Measurements from ENCODE around the gene RAB11FIP4. TPM values are rescaled to one million over a fixed set of nuclear protein-coding genes. Genes with fewer than 3 reads are reported as not detected.

Gene RAB11FIP4
- total and polyA plus RNA-seq, 10 of the 15 experiments (the other 5 are each of a cell fraction or from before 2014, with no cell fraction given) = 1.4 to 27.0 (median 17.6) TPM

DNA sequence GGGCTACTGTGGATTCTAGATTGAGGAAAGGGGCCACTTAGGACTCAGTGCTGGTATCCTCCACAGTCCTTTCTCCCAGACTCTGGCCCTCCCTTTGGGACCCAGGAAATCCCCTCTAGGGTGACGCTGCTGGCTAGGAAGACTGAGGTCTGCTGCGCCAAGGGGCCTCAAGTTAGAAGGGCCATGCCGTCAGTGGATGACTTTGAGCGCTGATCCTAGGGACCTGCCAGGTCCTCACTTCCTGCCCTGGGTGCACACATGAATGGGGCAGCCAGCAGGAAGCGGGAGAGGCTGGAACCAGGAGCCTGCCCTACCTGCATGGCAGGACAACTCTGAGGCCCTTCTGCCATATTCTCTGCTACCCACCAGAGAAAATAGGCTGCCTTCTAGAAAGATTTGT lies 145.0 kb downstream of the RAB11FIP4 start:
- in situ Hi-C loops (cut with MboI) = loop anchor here (10.0 kb wide), 1 partner anchor 308 kb away; no protein-coding TSS in a partner anchor
- CTCF ChIA-PET = interaction anchor here (2.0 to 4.9 kb wide), 5 partner anchors 99 to 365 kb away, joined by 10 to 85 read pairs (median 21); partner anchors contain the start of gene UTP6
- H3K9ac ChIP-seq (ENCODE audit: control insufficient read depth, insufficient read depth, low read length) = no peak overlapping the region

More for the DNA sequence above, 145.0 kb downstream of the RAB11FIP4 start:
- RAD21 ChIA-PET (ENCODE audit: unreplicated experiment) = interaction anchor here (0.7 to 5.4 kb wide), 5 partner anchors 28 to 365 kb away, joined by 3 to 65 read pairs (median 8); partner anchors contain the start of gene UTP6
- Histone ChIP-seq H4K20me1 (ENCODE audit: control insufficient read depth, insufficient read depth) (peaks cover 5% of the 10 kb centered on the region), H3K4me1 (ENCODE audit: control insufficient read depth, insufficient read depth, low read length) (peaks cover 35% of the 10 kb centered on the region), H3K27ac (ENCODE audit: control insufficient read depth, insufficient read depth) (no peak overlapping the region), H3K9me3 (replicated peaks; ENCODE audit: control insufficient read depth, insufficient read depth, low read length) (no peaks in the 10 kb centered on the region), H3K27me3 (replicated peaks in 1 of 2; ENCODE audit: control insufficient read depth in 2 of 2, insufficient read depth in 2 of 2, low read length in 1 of 2) (no peaks in the 10 kb centered on the region), H3K4me2 (ENCODE audit: control insufficient read depth, insufficient read depth) (peak overlapping the region; percentile 76), H2AFZ (ENCODE audit: control insufficient read depth, low read depth, low read length) (no peak overlapping the region), H3K36me3 (ENCODE audit: control insufficient read depth in 2 of 2, insufficient read depth in 2 of 2, low read length in 1 of 2) (no peaks in the 10 kb centered on the region; a peak in 2 of 4 replicates), H3K4me3 (no peak overlapping the region), H3K79me2 (ENCODE audit: control insufficient read depth, insufficient read depth, low read length) (no peaks in the 10 kb centered on the region)
- SMC1A ChIA-PET (ENCODE audit: uncharacterized antibody, unreplicated experiment) = interaction anchor here (1.2 to 5.8 kb wide), 7 partner anchors 11 to 365 kb away, joined by 3 to 78 read pairs (median 6); partner anchors contain the start of gene UTP6
- whole genome bisulfite sequencing (ENCODE audit: insufficient coverage, insufficient replicate concordance, low lambda C conversion rate, missing lambda C conversion rate) = 77% methylated on average over 5 of the region's 5 CpGs
- no peak for FAIRE-seq
- TF ChIP-seq CHD4 (IDR thresholded peaks at IDR 0.05) = no peak
- TF ChIP-seq, protein P1, sequence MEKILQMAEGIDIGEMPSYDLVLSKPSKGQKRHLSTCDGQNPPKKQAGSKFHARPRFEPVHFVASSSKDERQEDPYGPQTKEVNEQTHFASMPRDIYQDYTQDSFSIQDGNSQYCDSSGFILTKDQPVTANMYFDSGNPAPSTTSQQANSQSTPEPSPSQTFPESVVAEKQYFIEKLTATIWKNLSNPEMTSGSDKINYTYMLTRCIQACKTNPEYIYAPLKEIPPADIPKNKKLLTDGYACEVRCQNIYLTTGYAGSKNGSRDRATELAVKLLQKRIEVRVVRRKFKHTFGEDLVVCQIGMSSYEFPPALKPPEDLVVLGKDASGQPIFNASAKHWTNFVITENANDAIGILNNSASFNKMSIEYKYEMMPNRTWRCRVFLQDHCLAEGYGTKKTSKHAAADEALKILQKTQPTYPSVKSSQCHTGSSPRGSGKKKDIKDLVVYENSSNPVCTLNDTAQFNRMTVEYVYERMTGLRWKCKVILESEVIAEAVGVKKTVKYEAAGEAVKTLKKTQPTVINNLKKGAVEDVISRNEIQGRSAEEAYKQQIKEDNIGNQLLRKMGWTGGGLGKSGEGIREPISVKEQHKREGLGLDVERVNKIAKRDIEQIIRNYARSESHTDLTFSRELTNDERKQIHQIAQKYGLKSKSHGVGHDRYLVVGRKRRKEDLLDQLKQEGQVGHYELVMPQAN (conservative IDR thresholded peaks at IDR 0.05) = no peak
- TF ChIP-seq IKZF1 (conservative IDR thresholded peaks at IDR 0.05) = peak; percentile 23
- TF ChIP-seq, protein P2, sequence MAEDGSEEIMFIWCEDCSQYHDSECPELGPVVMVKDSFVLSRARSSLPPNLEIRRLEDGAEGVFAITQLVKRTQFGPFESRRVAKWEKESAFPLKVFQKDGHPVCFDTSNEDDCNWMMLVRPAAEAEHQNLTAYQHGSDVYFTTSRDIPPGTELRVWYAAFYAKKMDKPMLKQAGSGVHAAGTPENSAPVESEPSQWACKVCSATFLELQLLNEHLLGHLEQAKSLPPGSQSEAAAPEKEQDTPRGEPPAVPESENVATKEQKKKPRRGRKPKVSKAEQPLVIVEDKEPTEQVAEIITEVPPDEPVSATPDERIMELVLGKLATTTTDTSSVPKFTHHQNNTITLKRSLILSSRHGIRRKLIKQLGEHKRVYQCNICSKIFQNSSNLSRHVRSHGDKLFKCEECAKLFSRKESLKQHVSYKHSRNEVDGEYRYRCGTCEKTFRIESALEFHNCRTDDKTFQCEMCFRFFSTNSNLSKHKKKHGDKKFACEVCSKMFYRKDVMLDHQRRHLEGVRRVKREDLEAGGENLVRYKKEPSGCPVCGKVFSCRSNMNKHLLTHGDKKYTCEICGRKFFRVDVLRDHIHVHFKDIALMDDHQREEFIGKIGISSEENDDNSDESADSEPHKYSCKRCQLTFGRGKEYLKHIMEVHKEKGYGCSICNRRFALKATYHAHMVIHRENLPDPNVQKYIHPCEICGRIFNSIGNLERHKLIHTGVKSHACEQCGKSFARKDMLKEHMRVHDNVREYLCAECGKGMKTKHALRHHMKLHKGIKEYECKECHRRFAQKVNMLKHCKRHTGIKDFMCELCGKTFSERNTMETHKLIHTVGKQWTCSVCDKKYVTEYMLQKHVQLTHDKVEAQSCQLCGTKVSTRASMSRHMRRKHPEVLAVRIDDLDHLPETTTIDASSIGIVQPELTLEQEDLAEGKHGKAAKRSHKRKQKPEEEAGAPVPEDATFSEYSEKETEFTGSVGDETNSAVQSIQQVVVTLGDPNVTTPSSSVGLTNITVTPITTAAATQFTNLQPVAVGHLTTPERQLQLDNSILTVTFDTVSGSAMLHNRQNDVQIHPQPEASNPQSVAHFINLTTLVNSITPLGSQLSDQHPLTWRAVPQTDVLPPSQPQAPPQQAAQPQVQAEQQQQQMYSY (CRISPR knock-in tag; IDR thresholded peaks at IDR 0.05) = no peak
- TF ChIP-seq, protein P3, sequence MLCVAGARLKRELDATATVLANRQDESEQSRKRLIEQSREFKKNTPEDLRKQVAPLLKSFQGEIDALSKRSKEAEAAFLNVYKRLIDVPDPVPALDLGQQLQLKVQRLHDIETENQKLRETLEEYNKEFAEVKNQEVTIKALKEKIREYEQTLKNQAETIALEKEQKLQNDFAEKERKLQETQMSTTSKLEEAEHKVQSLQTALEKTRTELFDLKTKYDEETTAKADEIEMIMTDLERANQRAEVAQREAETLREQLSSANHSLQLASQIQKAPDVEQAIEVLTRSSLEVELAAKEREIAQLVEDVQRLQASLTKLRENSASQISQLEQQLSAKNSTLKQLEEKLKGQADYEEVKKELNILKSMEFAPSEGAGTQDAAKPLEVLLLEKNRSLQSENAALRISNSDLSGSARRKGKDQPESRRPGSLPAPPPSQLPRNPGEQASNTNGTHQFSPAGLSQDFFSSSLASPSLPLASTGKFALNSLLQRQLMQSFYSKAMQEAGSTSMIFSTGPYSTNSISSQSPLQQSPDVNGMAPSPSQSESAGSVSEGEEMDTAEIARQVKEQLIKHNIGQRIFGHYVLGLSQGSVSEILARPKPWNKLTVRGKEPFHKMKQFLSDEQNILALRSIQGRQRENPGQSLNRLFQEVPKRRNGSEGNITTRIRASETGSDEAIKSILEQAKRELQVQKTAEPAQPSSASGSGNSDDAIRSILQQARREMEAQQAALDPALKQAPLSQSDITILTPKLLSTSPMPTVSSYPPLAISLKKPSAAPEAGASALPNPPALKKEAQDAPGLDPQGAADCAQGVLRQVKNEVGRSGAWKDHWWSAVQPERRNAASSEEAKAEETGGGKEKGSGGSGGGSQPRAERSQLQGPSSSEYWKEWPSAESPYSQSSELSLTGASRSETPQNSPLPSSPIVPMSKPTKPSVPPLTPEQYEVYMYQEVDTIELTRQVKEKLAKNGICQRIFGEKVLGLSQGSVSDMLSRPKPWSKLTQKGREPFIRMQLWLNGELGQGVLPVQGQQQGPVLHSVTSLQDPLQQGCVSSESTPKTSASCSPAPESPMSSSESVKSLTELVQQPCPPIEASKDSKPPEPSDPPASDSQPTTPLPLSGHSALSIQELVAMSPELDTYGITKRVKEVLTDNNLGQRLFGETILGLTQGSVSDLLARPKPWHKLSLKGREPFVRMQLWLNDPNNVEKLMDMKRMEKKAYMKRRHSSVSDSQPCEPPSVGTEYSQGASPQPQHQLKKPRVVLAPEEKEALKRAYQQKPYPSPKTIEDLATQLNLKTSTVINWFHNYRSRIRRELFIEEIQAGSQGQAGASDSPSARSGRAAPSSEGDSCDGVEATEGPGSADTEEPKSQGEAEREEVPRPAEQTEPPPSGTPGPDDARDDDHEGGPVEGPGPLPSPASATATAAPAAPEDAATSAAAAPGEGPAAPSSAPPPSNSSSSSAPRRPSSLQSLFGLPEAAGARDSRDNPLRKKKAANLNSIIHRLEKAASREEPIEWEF (IDR thresholded peaks at IDR 0.05; ENCODE audit: insufficient replicate concordance, low read depth, low read length) = no peak
- 0 out of 2 replicates have a peak, but pooled peaks have one; percentile 15 for TF ChIP-seq EED (IDR thresholded peaks at IDR 0.05; ENCODE audit: low read depth)
- no peak for TF ChIP-seq FOXK2 (IDR thresholded peaks at IDR 0.05)
- 0 out of 3 replicates have a peak, but pooled peaks have one; percentile 5 for TF ChIP-seq POU2F2 (IDR thresholded peaks at IDR 0.05; ENCODE audit: borderline replicate concordance, low read depth, low read length)
- TF ChIP-seq LARP7 (IDR thresholded peaks at IDR 0.05) = no peak
- no peak for TF ChIP-seq NBN (IDR thresholded peaks at IDR 0.05)
- TF ChIP-seq NR2C2 (IDR thresholded peaks at IDR 0.05; ENCODE audit: borderline replicate concordance, control insufficient read depth, insufficient read length, low read depth) = no peak
- no peak for ATAC-seq
- no peak for DNase-seq (ENCODE audit: low read depth, low spot score)
- POLR2A ChIA-PET = interaction anchor here (1.0 kb wide), 1 partner anchor 42 kb away, joined by 5 read pairs; no protein-coding TSS in a partner anchor
- BruUV-seq (replicated peaks) = no TSS peak
- intact Hi-C loops (cut with micrococcal nuclease; ENCODE audit: unreplicated experiment) = loop anchor here (5.0 kb wide), 2 partner anchors 44 to 306 kb away; no protein-coding TSS in a partner anchor
